Calu3 (cell line): ENCODE data around the gene CHSY1. TPM values are rescaled to one million over a fixed set of nuclear protein-coding genes. Genes with fewer than 3 reads are reported as not detected.

Experiments
- BruUV-seq: library from RNA; stranded (reverse); fragments of 400-500 nt; replicated peaks from 2 replicates; lab custom pipeline; 2021; lab: Mats Ljungman, UMichigan
- CTCF ChIA-PET: fragments of 300-600 bp; sonication (Branson Sonifier 250); formaldehyde crosslinking; loops from one replicate; lab custom pipeline; 2022; ENCODE audit warnings: antibody characterized with exemption; lab: Charles Lee
- DNase-seq: peaks from one replicate; pipeline ENCODE4 v3.0.0; 2022
- H3K27ac Mint-ChIP-seq: one replicate; pipeline ENCODE4 v1.8.0; 2022; ENCODE audit warnings: mixed read lengths; ENCODE audit not compliant: unreplicated experiment
- H3K27me3 Mint-ChIP-seq: one replicate; pipeline ENCODE4 v1.8.0; 2022; ENCODE audit warnings: mixed read lengths; ENCODE audit not compliant: unreplicated experiment
- H3K36me3 Mint-ChIP-seq: one replicate; pipeline ENCODE4 v1.8.0; 2022; ENCODE audit warnings: mild to moderate bottlenecking, moderate library complexity, mixed read lengths; ENCODE audit not compliant: insufficient read depth, unreplicated experiment
- H3K4me1 Mint-ChIP-seq: one replicate; pipeline ENCODE4 v1.8.0; 2022; ENCODE audit warnings: mild to moderate bottlenecking, low read depth, mixed read lengths; ENCODE audit not compliant: unreplicated experiment
- H3K4me3 Mint-ChIP-seq: one replicate; pipeline ENCODE4 v1.8.0; 2022; ENCODE audit warnings: mild to moderate bottlenecking, low read depth, moderate library complexity, mixed read lengths; ENCODE audit not compliant: unreplicated experiment
- H3K9me3 Mint-ChIP-seq: one replicate; pipeline ENCODE4 v1.8.0; 2022; ENCODE audit warnings: low read depth, mixed read lengths; ENCODE audit not compliant: unreplicated experiment
- CTCF ChIP-seq: fragments of 200-600 bp; IDR thresholded peaks from one replicate; pipeline ENCODE4 v1.8.0; 2022; ENCODE audit warnings: antibody characterized with exemption; ENCODE audit not compliant: unreplicated experiment
- intact Hi-C: fragments of 100-400 bp; cut with micrococcal nuclease; formaldehyde crosslinking; loops from one replicate; pipeline ENCODE4 v1.10.0; 2022; ENCODE audit not compliant: unreplicated experiment
- total RNA-seq: library from RNA; stranded (reverse); gene quantifications from 2 replicates; pipeline ENCODE4 v1.2.3, GENCODE V29; 2022

The CHSY1 gene
- total RNA-seq, 1 experiment from 2014 or later = 25.0 TPM

DNA sequence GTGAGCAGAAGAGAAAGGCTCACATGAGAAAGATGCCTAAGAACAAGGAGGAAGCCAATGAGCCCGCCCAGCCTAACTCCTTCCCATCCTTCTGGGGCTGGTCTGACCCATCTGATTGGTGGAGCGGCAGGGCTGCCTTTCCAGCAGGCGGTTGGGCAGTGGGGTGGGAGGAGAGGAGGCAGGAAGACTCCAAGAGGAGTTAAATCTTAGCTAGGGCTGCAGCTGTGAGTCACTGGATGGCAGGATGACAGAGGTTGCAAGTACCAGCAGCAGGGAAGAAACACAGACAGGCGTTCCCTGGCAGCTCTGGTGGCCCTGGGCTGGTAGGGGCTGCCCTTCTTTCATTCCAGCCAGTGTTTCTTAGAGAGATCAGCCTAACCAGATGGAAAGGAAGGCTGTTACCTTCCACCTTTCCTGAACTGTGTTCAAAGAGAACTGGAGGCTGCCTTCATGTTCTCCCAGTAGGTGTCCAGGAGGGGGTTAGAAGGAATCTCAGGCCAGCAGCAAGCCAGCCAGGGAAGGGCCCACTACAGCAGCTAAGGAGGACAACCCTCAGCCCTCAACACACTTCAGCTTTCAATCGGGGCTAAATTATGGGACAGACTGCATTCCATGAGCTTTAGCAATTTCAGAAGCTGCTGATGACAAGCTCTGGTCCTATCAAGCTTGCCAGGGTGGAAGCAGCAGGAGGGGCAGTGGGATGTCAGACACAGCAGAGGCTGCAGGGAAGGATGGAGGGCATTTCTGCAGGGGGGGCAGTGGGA, 50.3 kb downstream of the CHSY1 start:
- BruUV-seq = no TSS peak
- CTCF ChIA-PET = interaction anchor here (0.6 kb wide), 1 partner anchor 57 kb away, joined by 3 read pairs; no protein-coding TSS in a partner anchor
- H3K4me1 Mint-ChIP-seq = peaks cover 16% of the 10 kb centered on the region
- no peak overlapping the region for H3K4me3 Mint-ChIP-seq
- no peaks in the 10 kb centered on the region for H3K27me3 Mint-ChIP-seq
- peak; percentile 52 for DNase-seq
- no peaks in the 10 kb centered on the region for H3K36me3 Mint-ChIP-seq
- no peaks in the 10 kb centered on the region for H3K9me3 Mint-ChIP-seq
- H3K27ac Mint-ChIP-seq = no peak overlapping the region
- no peak for TF ChIP-seq CTCF
- intact Hi-C loops = no loop called here

DNA sequence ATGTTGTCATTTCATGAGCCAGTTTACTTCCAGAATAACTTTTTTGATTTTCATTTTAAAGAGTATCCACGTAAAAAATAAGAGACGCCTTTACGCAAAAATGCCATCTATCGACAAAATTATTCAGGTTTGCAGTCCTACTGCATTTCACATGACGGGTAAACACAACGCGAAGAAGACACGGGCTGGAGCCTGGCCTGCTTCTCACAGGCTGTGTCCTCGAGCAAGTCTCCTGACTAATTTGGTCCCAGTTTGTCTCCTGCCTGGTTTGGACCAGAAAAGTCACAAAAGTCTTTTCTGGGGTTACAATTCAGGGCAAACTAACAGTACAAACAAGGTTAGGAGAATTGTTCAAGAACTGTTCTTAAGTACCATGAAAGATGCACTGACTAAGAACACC, 51.7 kb downstream of the CHSY1 start:
- Mint-ChIP-seq H3K27ac (no peak overlapping the region), H3K27me3 (no peaks in the 10 kb centered on the region), H3K36me3 (no peaks in the 10 kb centered on the region), H3K4me1 (peaks cover 16% of the 10 kb centered on the region), H3K9me3 (no peaks in the 10 kb centered on the region), H3K4me3 (no peak overlapping the region)
- BruUV-seq = no TSS peak
- no peak for TF ChIP-seq CTCF
- DNase-seq = no peak
- CTCF ChIA-PET = no interaction called here
- intact Hi-C loops = no loop called here

- no peak for DNase-seq
- H3K36me3 Mint-ChIP-seq = no peaks in the 10 kb centered on the region
- H3K4me1 Mint-ChIP-seq = peaks cover 16% of the 10 kb centered on the region
- H3K4me3 Mint-ChIP-seq = no peak overlapping the region
- H3K9me3 Mint-ChIP-seq = no peaks in the 10 kb centered on the region
- BruUV-seq = no TSS peak
- CTCF ChIA-PET = interaction anchor here (0.6 kb wide), 2 partner anchors 100 to 207 kb away, joined by 3 read pairs; no protein-coding TSS in a partner anchor
- H3K27ac Mint-ChIP-seq = no peak overlapping the region
- intact Hi-C loops = no loop called here
- no peak for TF ChIP-seq CTCF
- no peaks in the 10 kb centered on the region for H3K27me3 Mint-ChIP-seq
Measured at GRCh38 chr15:101198800-101199199, 53.0 kb downstream of the CHSY1 start.

GRCh38 chr15:101198031-101198575, 53.7 kb downstream of the CHSY1 start:
- Mint-ChIP-seq H3K9me3 (no peaks in the 10 kb centered on the region), H3K4me3 (no peak overlapping the region), H3K27me3 (no peaks in the 10 kb centered on the region), H3K4me1 (peaks cover 16% of the 10 kb centered on the region), H3K27ac (no peak overlapping the region), H3K36me3 (no peaks in the 10 kb centered on the region)
- no TSS peak for BruUV-seq
- CTCF ChIA-PET = no interaction called here
- DNase-seq = no peak
- intact Hi-C loops = no loop called here
- no peak for TF ChIP-seq CTCF
